RWPE2 (cell line): ENCODE data around the gene PAPPA2.

Experiments used
- ATAC-seq: fragments of 200-7000 bp; cut with Tn5 transposase; 3 replicates; pipeline ENCODE4 v1.9.1; 2021; ENCODE audit warnings: low read depth
- DNase-seq: peaks from one replicate; pipeline ENCODE4 v3.0.0-alpha.2; 2020; ENCODE audit warnings: low spot score
- H3K27ac ChIP-seq: fragments of 450-650 bp; 2 replicates; pipeline ENCODE4 v1.5.1; 2017; ENCODE audit warnings: mild to moderate bottlenecking; ENCODE audit not compliant: poor library complexity, severe bottlenecking
- H3K27me3 ChIP-seq: fragments of 250-450 bp; sonication (Bioruptor Pico); 2 replicates; pipeline ENCODE4 v1.5.1; 2021; ENCODE audit warnings: mild to moderate bottlenecking, moderate library complexity; ENCODE audit not compliant: insufficient read depth, poor library complexity, severe bottlenecking
- H3K36me3 ChIP-seq: fragments of 250-450 bp; sonication (Bioruptor Pico); 2 replicates; pipeline ENCODE4 v1.5.1; 2020; ENCODE audit warnings: low read depth, mild to moderate bottlenecking, moderate library complexity
- H3K4me1 ChIP-seq: fragments of 250-450 bp; sonication (Bioruptor Pico); 2 replicates; pipeline ENCODE4 v1.5.1; 2021; ENCODE audit warnings: mild to moderate bottlenecking, moderate library complexity; ENCODE audit not compliant: insufficient read depth, poor library complexity, severe bottlenecking
- H3K4me3 ChIP-seq: fragments of 250-450 bp; sonication (Bioruptor Pico); 2 replicates; pipeline ENCODE4 v1.5.1; 2021; ENCODE audit warnings: mild to moderate bottlenecking, moderate library complexity; ENCODE audit not compliant: severe bottlenecking
- H3K9me3 ChIP-seq: fragments of 250-450 bp; sonication (Bioruptor Pico); 2 replicates; pipeline ENCODE4 v1.5.1; 2021; ENCODE audit warnings: mild to moderate bottlenecking, moderate library complexity; ENCODE audit not compliant: severe bottlenecking
- TF ChIP-seq, protein P1 (sequence below): fragments of 450-650 bp; IDR thresholded peaks from one replicate; pipeline ENCODE4 v1.5.1; 2017; ENCODE audit warnings: mild to moderate bottlenecking, moderate library complexity; ENCODE audit not compliant: poor library complexity, severe bottlenecking

PAPPA2 gene

DNA sequence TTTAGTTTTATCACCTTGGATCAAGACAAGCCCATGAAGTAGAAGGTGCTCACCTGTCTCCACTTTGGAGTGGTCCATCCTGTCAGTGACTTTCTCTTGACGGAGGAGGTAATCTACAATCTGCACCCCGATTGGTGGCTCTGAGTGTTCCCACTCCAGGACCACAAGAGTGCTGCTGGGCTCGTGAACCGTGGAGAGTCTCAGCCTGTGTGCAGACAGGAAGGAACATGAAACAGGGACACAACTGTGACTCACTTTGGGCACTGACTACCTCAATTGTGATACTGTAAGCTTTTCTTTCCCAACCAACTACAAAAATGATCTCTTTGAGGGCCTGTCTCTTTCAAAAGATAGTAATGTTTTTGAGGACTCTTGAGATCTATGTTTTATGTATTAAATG, 421.3 kb downstream of the PAPPA2 start:
- TF ChIP-seq, protein P1, sequence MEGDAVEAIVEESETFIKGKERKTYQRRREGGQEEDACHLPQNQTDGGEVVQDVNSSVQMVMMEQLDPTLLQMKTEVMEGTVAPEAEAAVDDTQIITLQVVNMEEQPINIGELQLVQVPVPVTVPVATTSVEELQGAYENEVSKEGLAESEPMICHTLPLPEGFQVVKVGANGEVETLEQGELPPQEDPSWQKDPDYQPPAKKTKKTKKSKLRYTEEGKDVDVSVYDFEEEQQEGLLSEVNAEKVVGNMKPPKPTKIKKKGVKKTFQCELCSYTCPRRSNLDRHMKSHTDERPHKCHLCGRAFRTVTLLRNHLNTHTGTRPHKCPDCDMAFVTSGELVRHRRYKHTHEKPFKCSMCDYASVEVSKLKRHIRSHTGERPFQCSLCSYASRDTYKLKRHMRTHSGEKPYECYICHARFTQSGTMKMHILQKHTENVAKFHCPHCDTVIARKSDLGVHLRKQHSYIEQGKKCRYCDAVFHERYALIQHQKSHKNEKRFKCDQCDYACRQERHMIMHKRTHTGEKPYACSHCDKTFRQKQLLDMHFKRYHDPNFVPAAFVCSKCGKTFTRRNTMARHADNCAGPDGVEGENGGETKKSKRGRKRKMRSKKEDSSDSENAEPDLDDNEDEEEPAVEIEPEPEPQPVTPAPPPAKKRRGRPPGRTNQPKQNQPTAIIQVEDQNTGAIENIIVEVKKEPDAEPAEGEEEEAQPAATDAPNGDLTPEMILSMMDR, result no peak
- no peak for ATAC-seq
- Histone ChIP-seq H3K27ac (no peak overlapping the region), H3K4me3 (no peak overlapping the region), H3K27me3 (peaks cover 4% of the 10 kb centered on the region), H3K9me3 (no peaks in the 10 kb centered on the region), H3K36me3 (no peaks in the 10 kb centered on the region), H3K4me1 (no peaks in the 10 kb centered on the region)
- DNase-seq, result no peak

DNA sequence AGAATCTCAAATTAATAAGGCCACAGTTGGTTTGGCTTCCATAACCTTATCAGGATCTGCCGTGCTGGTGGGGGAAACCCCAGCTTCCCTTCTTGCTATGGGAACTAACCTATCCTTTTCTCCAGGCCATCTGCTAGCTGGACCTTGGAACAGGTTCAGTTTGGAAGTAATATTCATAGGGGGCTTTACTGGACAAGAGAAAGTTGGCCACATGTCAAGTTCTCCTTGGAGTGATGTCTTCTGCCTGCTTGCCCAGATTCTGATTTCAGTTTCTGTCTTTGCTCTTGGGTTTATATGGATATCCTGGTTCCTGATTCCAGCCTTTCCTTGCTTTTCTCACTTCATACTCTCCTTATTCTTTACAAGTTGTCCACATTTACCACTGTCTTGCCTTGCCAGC, 421.9 kb downstream of the PAPPA2 start:
- Histone ChIP-seq H3K27me3 (peaks cover 4% of the 10 kb centered on the region), H3K4me3 (no peak overlapping the region), H3K27ac (no peak overlapping the region), H3K4me1 (no peaks in the 10 kb centered on the region), H3K36me3 (no peaks in the 10 kb centered on the region), H3K9me3 (no peaks in the 10 kb centered on the region)
- no peak for ATAC-seq
- TF ChIP-seq, protein P1, result no peak
- DNase-seq, result no peak

DNA sequence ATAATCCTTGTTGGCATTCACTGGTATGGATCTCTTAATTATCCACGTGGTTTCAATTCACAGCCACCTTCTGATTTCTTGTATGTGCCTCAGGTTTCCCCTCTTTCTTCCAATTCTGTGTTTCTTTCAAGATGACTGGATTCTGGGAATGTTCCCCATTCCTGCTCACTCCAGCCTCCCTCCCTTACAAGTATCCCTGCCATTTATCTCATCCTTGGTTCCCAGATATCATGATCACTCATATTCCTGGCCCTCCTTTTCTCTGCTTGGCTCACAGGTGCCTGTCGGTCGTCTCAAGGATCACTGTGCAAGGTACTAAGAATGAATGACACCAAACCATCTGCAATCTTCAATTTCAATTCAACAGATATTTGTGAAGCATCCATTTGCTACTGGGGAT, 422.4 kb downstream of the PAPPA2 start:
- no peaks in the 10 kb centered on the region for H3K4me1 ChIP-seq

DNA sequence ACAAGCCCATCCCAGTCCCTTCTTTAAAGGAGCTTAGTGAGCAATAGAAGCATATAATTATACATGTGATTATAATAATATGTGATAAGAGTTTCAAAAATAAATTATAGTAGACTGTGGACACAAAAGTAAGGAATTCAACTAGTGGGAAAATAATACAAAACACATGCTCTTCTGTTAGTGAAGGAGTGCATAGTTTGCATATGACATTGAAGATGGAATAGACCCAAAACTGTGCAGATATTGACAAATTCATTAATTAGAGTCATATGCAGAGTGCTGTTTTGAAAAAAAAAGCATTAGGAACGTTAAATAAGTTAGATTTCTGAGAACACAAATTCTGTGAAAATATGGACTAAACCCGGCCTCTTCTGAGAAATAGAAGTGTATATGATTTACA, 422.8 kb downstream of the PAPPA2 start:
- Histone ChIP-seq H3K27ac (no peak overlapping the region), H3K4me1 (no peaks in the 10 kb centered on the region), H3K27me3 (peaks cover 4% of the 10 kb centered on the region), H3K4me3 (no peak overlapping the region), H3K36me3 (no peaks in the 10 kb centered on the region), H3K9me3 (no peaks in the 10 kb centered on the region)
- ATAC-seq (no peak), DNase-seq (no peak)
- TF ChIP-seq, protein P1, result no peak

More for the DNA sequence above, 422.4 kb downstream of the PAPPA2 start:
- H3K27me3 ChIP-seq, result peaks cover 4% of the 10 kb centered on the region
- no peak overlapping the region for H3K4me3 ChIP-seq
- no peaks in the 10 kb centered on the region for H3K9me3 ChIP-seq
- ATAC-seq (no peak), DNase-seq (no peak)
- H3K27ac ChIP-seq, result no peak overlapping the region
- H3K36me3 ChIP-seq, result no peaks in the 10 kb centered on the region
- TF ChIP-seq, protein P1, result no peak

DNA sequence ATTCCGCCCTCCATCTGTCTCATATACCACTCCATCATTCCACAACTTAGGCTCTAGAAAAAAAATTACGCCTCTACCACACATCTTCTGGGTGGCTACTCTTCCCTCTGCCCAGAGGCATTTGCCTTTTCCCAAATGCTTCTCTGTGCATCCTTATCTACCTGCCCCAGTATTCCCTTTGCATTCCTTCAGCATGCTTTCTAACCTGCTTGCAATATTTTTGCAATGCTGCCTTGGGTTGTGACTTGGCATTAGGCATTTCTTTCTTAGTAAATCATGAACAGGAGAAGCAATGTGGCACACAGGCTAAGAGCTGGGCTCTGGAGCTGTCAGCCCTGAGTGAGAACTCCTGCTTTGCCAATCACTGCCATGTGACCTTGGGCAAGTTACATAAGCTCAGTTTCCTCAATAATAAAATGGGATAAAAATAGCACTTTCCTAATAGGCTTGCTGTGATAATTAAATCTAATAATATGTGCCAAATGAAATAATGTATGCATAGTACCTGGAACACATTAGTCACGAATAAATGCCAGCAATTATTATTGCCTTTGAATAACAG, 425.6 kb downstream of the PAPPA2 start:
- Histone ChIP-seq H3K4me1 (no peaks in the 10 kb centered on the region), H3K27me3 (peaks cover 4% of the 10 kb centered on the region), H3K4me3 (no peak overlapping the region), H3K36me3 (no peaks in the 10 kb centered on the region), H3K9me3 (no peaks in the 10 kb centered on the region), H3K27ac (no peak overlapping the region)
- no peak for DNase-seq
- TF ChIP-seq, protein P1, result no peak
- ATAC-seq, result no peak
